ENCODE results near the gene NLRP14. TPM values are rescaled to one million over a fixed set of nuclear protein-coding genes. Genes with fewer than 3 reads are reported as not detected.

The NLRP14 gene
- total and polyA plus RNA-seq, 3 donors from 2014 or later, result 1.2 to 2.4 (median 1.6) TPM

- WGBS, 2 donors, result 75 to 90% methylated on average over 6 of the region's 6 CpGs
- Histone ChIP-seq H3K4me3 (no peak overlapping the region), H3K27ac (no peak overlapping the region), H3K9me3 (no peaks in the 10 kb centered on the region), H3K27me3 (no peaks in the 10 kb centered on the region), H3K36me3 (ENCODE audit: low read depth, missing control alignments) (no peaks in the 10 kb centered on the region), H3K4me1 (no peaks in the 10 kb centered on the region)
- intact Hi-C loops (cut with DNase I; ENCODE audit: low total_unique reads), result no loop called here
- TF ChIP-seq POLR2A (IDR thresholded peaks at IDR 0.05) (no peak), CTCF (IDR thresholded peaks at IDR 0.05) (no peak)
- DNase-seq, result no peak
Measured at GRCh38 chr11:6991227-6991626, 29.1 kb upstream of the NLRP14 start.

- no peaks in the 10 kb centered on the region for H3K9me3 ChIP-seq
- H3K36me3 ChIP-seq (ENCODE audit: low read depth, missing control alignments), result no peaks in the 10 kb centered on the region
- H3K4me3 ChIP-seq, result no peak overlapping the region
- intact Hi-C loops (cut with DNase I; ENCODE audit: low total_unique reads), result no loop called here
- TF ChIP-seq POLR2A (IDR thresholded peaks at IDR 0.05) (no peak), CTCF (IDR thresholded peaks at IDR 0.05) (no peak)
- no peak for DNase-seq
- H3K4me1 ChIP-seq, result no peaks in the 10 kb centered on the region
- no peak overlapping the region for H3K27ac ChIP-seq
- WGBS, 2 donors, result 74 to 75% methylated on average over 2 of the region's 2 CpGs
- H3K27me3 ChIP-seq, result no peaks in the 10 kb centered on the region
Measured at GRCh38 chr11:6992026-6992425, 28.3 kb upstream of the NLRP14 start.

DNA sequence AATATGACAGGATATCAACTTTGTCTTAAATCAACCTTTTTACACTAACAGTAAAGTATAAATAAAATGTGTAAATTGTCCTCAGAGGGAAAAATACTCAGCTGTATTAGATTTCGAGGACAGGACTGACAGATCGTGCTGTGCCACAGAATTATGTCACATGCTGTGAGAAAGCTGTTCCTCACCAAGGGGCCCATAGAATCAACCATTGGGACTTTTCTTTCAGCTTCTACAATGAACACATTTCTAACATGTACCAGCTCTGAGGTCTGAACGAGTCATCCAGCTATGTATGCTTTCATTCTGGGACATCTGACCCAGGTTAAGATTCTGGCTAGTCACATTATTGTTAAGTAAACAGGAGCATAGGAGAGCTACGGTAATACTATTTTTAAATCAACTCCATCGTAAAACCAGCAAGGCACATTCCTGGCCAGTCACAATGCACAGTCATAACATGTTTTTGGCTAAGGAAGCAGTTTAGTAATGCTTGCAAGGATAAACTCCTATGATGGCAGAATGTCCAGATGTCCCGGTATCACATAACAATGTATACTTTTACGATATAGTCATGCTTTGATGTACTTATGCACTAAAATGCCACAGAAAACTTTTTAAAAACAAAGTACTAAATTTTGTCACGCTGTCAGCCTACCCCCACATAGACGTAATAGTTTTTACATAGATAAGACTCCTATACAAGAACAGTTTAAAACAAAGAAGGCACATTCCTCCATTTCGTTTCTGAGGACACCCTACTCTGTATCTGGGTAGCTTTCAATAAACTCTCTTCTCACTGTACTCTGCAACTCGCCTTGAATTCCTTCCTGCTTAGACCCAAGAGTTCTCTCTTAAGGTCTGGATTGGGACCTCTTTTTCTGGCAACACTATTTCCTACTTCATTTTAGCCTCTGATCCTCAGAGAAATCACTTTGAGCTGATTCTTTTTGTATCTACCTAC lies 27.5 kb upstream of the NLRP14 start:
- no peaks in the 10 kb centered on the region for H3K9me3 ChIP-seq
- no peak overlapping the region for H3K4me3 ChIP-seq
- intact Hi-C loops (cut with DNase I; ENCODE audit: low total_unique reads), result no loop called here
- H3K4me1 ChIP-seq, result no peaks in the 10 kb centered on the region
- no peaks in the 10 kb centered on the region for H3K36me3 ChIP-seq (ENCODE audit: low read depth, missing control alignments)
- no peaks in the 10 kb centered on the region for H3K27me3 ChIP-seq
- TF ChIP-seq CTCF (IDR thresholded peaks at IDR 0.05) (no peak), POLR2A (IDR thresholded peaks at IDR 0.05) (no peak)
- 42% methylated on average over 11 of the region's 11 CpGs for WGBS, 2 donors
- DNase-seq, result no peak
- H3K27ac ChIP-seq, result no peak overlapping the region

DNA sequence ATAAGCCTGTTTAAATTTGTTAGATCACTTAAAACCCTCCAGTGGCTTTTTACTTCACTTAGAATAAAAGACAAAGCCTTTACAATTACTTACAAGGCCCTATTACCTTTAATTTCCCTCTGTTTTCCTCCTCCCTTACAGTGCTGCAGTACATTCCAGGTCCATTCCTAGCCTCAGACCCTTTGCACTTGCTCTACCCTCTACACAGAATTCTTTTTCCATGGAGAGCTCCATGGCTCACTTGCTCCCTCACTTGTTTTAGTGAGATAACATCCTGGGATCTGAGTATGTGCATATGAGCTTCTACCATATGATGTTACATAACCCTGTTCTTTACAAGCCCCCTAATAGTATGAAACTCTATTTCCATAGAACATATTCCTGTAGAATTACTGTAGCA lies 24.6 kb upstream of the NLRP14 start:
- H3K27ac ChIP-seq, result no peak overlapping the region
- H3K4me3 ChIP-seq, result no peak overlapping the region
- no peaks in the 10 kb centered on the region for H3K4me1 ChIP-seq
- no peaks in the 10 kb centered on the region for H3K36me3 ChIP-seq (ENCODE audit: low read depth, missing control alignments)
- DNase-seq, result no peak
- H3K9me3 ChIP-seq, result no peaks in the 10 kb centered on the region
- no peaks in the 10 kb centered on the region for H3K27me3 ChIP-seq
- intact Hi-C loops (cut with DNase I; ENCODE audit: low total_unique reads), result no loop called here
- TF ChIP-seq CTCF (IDR thresholded peaks at IDR 0.05), result no peak
- TF ChIP-seq POLR2A (IDR thresholded peaks at IDR 0.05), result no peak

- Histone ChIP-seq H3K27me3 (no peaks in the 10 kb centered on the region), H3K9me3 (no peaks in the 10 kb centered on the region), H3K4me1 (no peaks in the 10 kb centered on the region), H3K27ac (no peak overlapping the region), H3K4me3 (no peak overlapping the region), H3K36me3 (ENCODE audit: low read depth, missing control alignments) (no peaks in the 10 kb centered on the region)
- no peak for TF ChIP-seq POLR2A (IDR thresholded peaks at IDR 0.05)
- TF ChIP-seq CTCF (IDR thresholded peaks at IDR 0.05), result no peak
- intact Hi-C loops (cut with DNase I; ENCODE audit: low total_unique reads), result no loop called here
- 71 to 72% methylated on average over 3 of the region's 3 CpGs for whole genome bisulfite sequencing, 2 donors
- no peak for DNase-seq
Measured at GRCh38 chr11:7004482-7004881, 15.8 kb upstream of the NLRP14 start.

Data from testis (tissue), 3 donors.